K562 (cell line): ENCODE results near the gene ANTKMT. TPM values are rescaled to one million over a fixed set of nuclear protein-coding genes. Genes with fewer than 3 reads are reported as not detected.
A peak's percentile ranks its signal among the peaks of the same experiment; 100 is the strongest.

Experiments
- ATAC-seq: fragments of 200-7000 bp; cut with Tn5 transposase; 3 replicates; pipeline ENCODE4 v1.9.1; 2020; ENCODE audit warnings: moderate library complexity
- BruUV-seq: library from RNA; stranded (reverse); fragments of 400-500 nt; replicated peaks from 2 replicates; lab custom pipeline; 2021; lab: Mats Ljungman, UMichigan
- CTCF ChIA-PET: fragments of 300-600 bp; formaldehyde crosslinking; extraction: SDS; loops from one replicate; lab custom pipeline; 2021; ENCODE audit warnings: low intra/inter-chr PET ratio; lab: Yijun Ruan, JAX
- POLR2A ChIA-PET: fragments of 300-600, 350-650 bp; sonication (Branson Sonifier 250); formaldehyde crosslinking; extraction: SDS; loops from one replicate; lab custom pipeline; 2021; ENCODE audit warnings: antibody characterized with exemption, inconsistent platforms; lab: Yijun Ruan, JAX
- DNase-seq, 4 experiments: peaks; one replicate each; pipeline versions ENCODE4 v3.0.0 to v3.0.0-alpha.2; 2011 to 2018; ENCODE audit warnings: low spot score in 3 of 4, mixed read lengths in 3 of 4; ENCODE audit errors: extremely low read depth in 1 of 4
- FAIRE-seq: peaks from 2 replicates; lab custom pipeline; 2011; peaks lifted over from hg19 to GRCh38; lab: Jason Lieb, UNC
- H2AFZ ChIP-seq: 2 replicates; pipeline ENCODE4 v1.6.0; 2011; ENCODE audit warnings: low read depth, low read length, control low read depth, inconsistent platforms
- H3K27ac ChIP-seq: fragments of 200-600 bp; 3 replicates; pipeline ENCODE4 v1.8.0; 2011; ENCODE audit warnings: low read depth, mild to moderate bottlenecking, control low read depth, inconsistent platforms, low read length, moderate library complexity, mixed read lengths; ENCODE audit errors: extremely low read depth
- H3K27me3 ChIP-seq, 2 experiments: fragments of 300-600 bp in 1 of 2; 2 replicates in 1 of 2; 3 replicates in 1 of 2; pipeline versions ENCODE4 v1.6.0 to v1.8.0; 2011; ENCODE audit warnings: inconsistent platforms in 2 of 2, low read length in 2 of 2, mild to moderate bottlenecking in 1 of 2, mixed read lengths in 1 of 2, moderate library complexity in 1 of 2; ENCODE audit not compliant: control insufficient read depth in 2 of 2, insufficient read depth in 2 of 2
- H3K36me3 ChIP-seq: fragments of 300-600 bp; 3 replicates; pipeline ENCODE4 v1.8.0; 2011; ENCODE audit warnings: mild to moderate bottlenecking, low read length, inconsistent platforms; ENCODE audit not compliant: control insufficient read depth, insufficient read depth
- H3K4me1 ChIP-seq, 2 experiments: fragments of 200-600 bp in 1 of 2; replicated peaks in 1 of 2; 2 replicates in 1 of 2; 3 replicates in 1 of 2; pipeline versions ENCODE4 v1.5.1 to v1.8.0; 2011; ENCODE audit warnings: inconsistent platforms in 2 of 2, low read length in 2 of 2, mild to moderate bottlenecking in 1 of 2, mixed read lengths in 1 of 2, moderate library complexity in 1 of 2; ENCODE audit not compliant: control insufficient read depth in 2 of 2, insufficient read depth in 2 of 2
- H3K4me2 ChIP-seq: 2 replicates; pipeline ENCODE4 v1.6.1; 2011; ENCODE audit warnings: low read length, control low read depth, inconsistent platforms, mixed read lengths; ENCODE audit not compliant: insufficient read depth
- H3K4me3 ChIP-seq: fragments of 200-600 bp; sonication (generic), shearing (Covaris generic); 2 replicates; pipeline ENCODE4 v1.5.1; 2016; ENCODE audit warnings: control low read depth, inconsistent platforms
- H3K79me2 ChIP-seq: fragments of 200-600 bp; 3 replicates; pipeline ENCODE4 v1.8.0; 2011; ENCODE audit warnings: low read length, inconsistent platforms; ENCODE audit not compliant: control insufficient read depth, insufficient read depth
- H3K9ac ChIP-seq, 2 experiments: 2 replicates each; pipeline versions ENCODE4 v1.6.0 to v1.6.1; 2011; ENCODE audit warnings: low read depth in 2 of 2, low read length in 2 of 2, control low read depth in 1 of 2, inconsistent platforms in 1 of 2, mild to moderate bottlenecking in 1 of 2, mixed read lengths in 1 of 2; ENCODE audit not compliant: insufficient read depth in 1 of 2
- H3K9me1 ChIP-seq: one replicate; pipeline ENCODE4 v1.6.0; 2011; ENCODE audit warnings: inconsistent platforms, mild to moderate bottlenecking, low read length, moderate library complexity; ENCODE audit not compliant: control insufficient read depth, insufficient read depth
- H3K9me3 ChIP-seq: replicated peaks from 2 replicates; pipeline ENCODE4 v1.5.1; 2011; ENCODE audit warnings: low read depth, low read length, inconsistent platforms; ENCODE audit not compliant: control insufficient read depth, insufficient read depth
- H4K20me1 ChIP-seq: replicated peaks from 2 replicates; pipeline ENCODE4 v1.6.1; 2011; ENCODE audit warnings: low read length, inconsistent platforms, mixed read lengths; ENCODE audit not compliant: control insufficient read depth, insufficient read depth
- CCAR2 ChIP-seq: fragments of 200-400 bp; formaldehyde crosslinking; IDR thresholded peaks from 2 replicates; pipeline ENCODE4 v1.6.1; 2017; ENCODE audit warnings: mild to moderate bottlenecking, low read depth, low read length
- NFIX ChIP-seq: fragments of 250-450 bp; sonication (Bioruptor Pico); IDR thresholded peaks from 2 replicates; pipeline ENCODE4 v1.4.0; 2020; ENCODE audit warnings: low read depth, mild to moderate bottlenecking, moderate library complexity
- PCBP1 ChIP-seq: fragments of 200-400 bp; formaldehyde crosslinking; IDR thresholded peaks from 2 replicates; pipeline ENCODE4 v1.6.1; 2018; ENCODE audit warnings: mild to moderate bottlenecking, low read depth, low read length; ENCODE audit not compliant: poor library complexity, severe bottlenecking
- RBFOX2 ChIP-seq: fragments of 200-400 bp; formaldehyde crosslinking; IDR thresholded peaks from 2 replicates; pipeline ENCODE4 v1.6.1; 2017; ENCODE audit warnings: low read depth, mild to moderate bottlenecking, low read length, moderate library complexity
- RFX1 ChIP-seq: fragments of 450-650 bp; IDR thresholded peaks from 2 replicates; pipeline ENCODE4 v1.6.1; 2016; ENCODE audit warnings: mild to moderate bottlenecking, moderate library complexity
- RNF2 ChIP-seq: sonication (generic); IDR thresholded peaks from 2 replicates; pipeline ENCODE4 v1.6.1; 2016
- TGIF2 ChIP-seq: sonication (generic); formaldehyde crosslinking; IDR thresholded peaks from 2 replicates; pipeline ENCODE4 v1.8.1; 2022; ENCODE audit warnings: mild to moderate bottlenecking, missing genetic modification reagents, moderate library complexity
- ZNF740 ChIP-seq, 3 experiments: fragments of 200-800 bp in 1 of 3; sonication (Bioruptor generic) in 1 of 3; sonication (generic) in 1 of 3; formaldehyde crosslinking in 1 of 3; IDR thresholded peaks; 2 replicates each; pipeline versions ENCODE4 v1.6.1 to v1.8.0; 2016 to 2022; ENCODE audit warnings: mild to moderate bottlenecking in 2 of 3, missing compliant biosample characterization in 2 of 3, missing genetic modification characterization in 2 of 3, missing genetic modification reagents in 1 of 3
- WGBS: fragments of 100-300 bp; shearing (Covaris generic); methylation state at CpG from one replicate; pipeline ENCODE4 v1.1.6; 2016; ENCODE audit warnings: low coverage, mixed read lengths; ENCODE audit not compliant: insufficient coverage; ENCODE audit errors: missing lambda C conversion rate; 5-methylcytosine and 5-hydroxymethylcytosine counted together
- in situ Hi-C: fragments of 300-500 bp; cut with MboI; formaldehyde crosslinking; loops from 4 replicates; pipeline ENCODE4 v1.15.0; 2018; ENCODE audit warnings: inconsistent platforms, mixed read lengths
- intact Hi-C: fragments of 100-400 bp; cut with micrococcal nuclease; formaldehyde crosslinking; loops from 2 replicates; pipeline ENCODE4 v1.14.2; 2022
- polyA plus RNA-seq, 8 experiments: library from polyadenylated mRNA; depleted of rRNA in 4 of 8; stranded (reverse) in 5 of 8; unstranded in 3 of 8; fragments of >200 nt; fragmentation: Nextera tagmentation in 2 of 8; fragmentation: Illumina TruSeq in 1 of 8; extraction: Ambion mirVana in 2 of 8; extraction: Trizol in 1 of 8; gene quantifications; 2 replicates each; pipeline versions ENCODE4 v1.2.1 to v1.2.3, GENCODE V29; 2011 to 2014; ENCODE audit warnings: inconsistent platforms in 1 of 8, missing spikeins in 1 of 8
- total RNA-seq, 7 experiments: library from RNA; depleted of rRNA in 6 of 7; stranded (reverse); fragments of >200 nt in 6 of 7; fragmentation: Illumina TruSeq in 2 of 7; extraction: Trizol in 2 of 7; gene quantifications; 2 replicates each; pipeline versions ENCODE4 v1.2.1 to v1.2.3, GENCODE V29; 2011 to 2021; ENCODE audit warnings: low replicate concordance in 1 of 7

Gene ANTKMT
- total and polyA plus RNA-seq, 9 of the 15 experiments (the other 6 are each of a cell fraction or from before 2014, with no cell fraction given), result 0.58 to 217 (median 19.1) TPM

DNA sequence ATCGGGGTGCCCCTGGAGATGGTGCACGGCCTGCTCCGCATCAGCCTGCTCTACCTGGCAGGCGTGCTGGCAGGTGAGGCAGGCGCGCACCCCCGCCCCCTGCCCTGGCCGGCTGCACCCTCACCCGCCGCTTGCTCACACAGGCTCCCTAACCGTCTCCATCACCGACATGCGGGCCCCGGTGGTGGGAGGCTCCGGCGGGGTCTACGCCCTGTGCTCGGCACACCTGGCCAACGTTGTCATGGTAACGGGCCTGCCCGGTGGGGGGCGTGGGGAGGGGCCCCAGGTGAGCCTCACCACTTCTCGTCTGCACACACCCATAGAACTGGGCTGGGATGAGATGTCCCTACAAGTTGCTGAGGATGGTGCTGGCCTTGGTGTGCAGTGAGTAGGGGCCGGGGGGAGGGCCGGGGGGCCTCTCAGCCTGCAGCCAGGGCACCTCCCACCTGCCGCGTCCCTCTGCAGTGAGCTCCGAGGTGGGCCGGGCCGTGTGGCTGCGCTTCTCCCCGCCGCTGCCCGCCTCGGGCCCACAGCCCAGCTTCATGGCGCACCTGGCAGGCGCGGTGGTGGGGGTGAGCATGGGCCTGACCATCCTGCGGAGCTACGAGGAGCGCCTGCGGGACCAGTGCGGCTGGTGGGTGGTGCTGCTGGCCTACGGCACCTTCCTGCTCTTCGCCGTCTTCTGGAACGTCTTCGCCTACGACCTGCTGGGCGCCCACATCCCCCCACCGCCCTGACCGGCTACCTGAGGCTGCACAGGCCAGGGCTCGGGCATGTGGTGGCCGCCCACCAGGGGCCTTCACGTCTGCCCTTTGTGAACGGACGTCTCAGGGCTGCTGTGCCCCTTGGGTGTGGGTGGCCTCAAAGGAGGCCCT lies 43.4 kb upstream of the ANTKMT start:
- TF ChIP-seq TGIF2 (CRISPR knock-in tag) (peak; percentile 23; the same call in 1 of the 2 replicates), ZNF740 (CRISPR knock-in tag; IDR thresholded peaks at IDR 0.05) (0 out of 2 replicates have a peak, but pooled peaks have one; percentile 48), ZNF740 (tag; IDR thresholded peaks at IDR 0.05) (no peak), RBFOX2 (peak; percentile 0; the same call in 1 of the 2 replicates), PCBP1 (peak; percentile 63), RNF2 (no peak), NFIX (no peak), RFX1 (peak; percentile 85), CCAR2 (no peak)
- peaks cover 29% of the 10 kb centered on the region for H3K79me2 ChIP-seq
- peaks cover 9% of the 10 kb centered on the region for H3K9me1 ChIP-seq
- no peak for DNase-seq
- no peak overlapping the region for H3K4me3 ChIP-seq
- intact Hi-C loops (loop anchor here (5.0 kb wide), 1 partner anchor 40 kb away; the partner anchor contains the start of gene METTL26), in situ Hi-C loops (loop anchor here (10.0 kb wide), 1 partner anchor 283 kb away; the partner anchor contains the start of gene NME4)
- no peak for ATAC-seq
- peaks cover 43% of the 10 kb centered on the region for H3K36me3 ChIP-seq
- H3K9me3 ChIP-seq, result no peaks in the 10 kb centered on the region
- no peak for FAIRE-seq
- peak overlapping the region in 1 of 2 experiments; percentile 53; a peak in 2 of 4 replicates for H3K9ac ChIP-seq
- H3K4me1 ChIP-seq, result peaks cover 36 to 98% of the 10 kb centered on the region in 2 experiments
- ChIA-PET CTCF (no interaction called here), POLR2A (interaction anchor here (0.6 to 1.5 kb wide), 3 partner anchors 10 to 402 kb away, joined by 3 read pairs; no protein-coding TSS in a partner anchor)
- no peak overlapping the region for H3K27ac ChIP-seq
- WGBS, result 85% methylated on average over 51 of the region's 57 CpGs
- no peak overlapping the region for H2AFZ ChIP-seq
- BruUV-seq, result no TSS peak
- H3K4me2 ChIP-seq, result no peak overlapping the region
- H3K27me3 ChIP-seq, result no peaks in the 10 kb centered on the region
- peaks cover 18% of the 10 kb centered on the region for H4K20me1 ChIP-seq
